Stimulated activated CD8-positive, alpha-beta memory T cell treated with anti-CD3 and anti-CD28 coated beads, Interleukin-15, amount 100 ng/mL, for 24 hours (primary cell): ENCODE data around the gene LMBR1L.

Experiments
- DNase-seq: peaks from one replicate; pipeline ENCODE4 v3.0.0-alpha.2; 2020; ENCODE audit warnings: low read depth

LMBR1L gene

GRCh38 chr12:49111206-49111605 lies 559 bp upstream of the LMBR1L start:
- no peak for DNase-seq

- no peak for DNase-seq
Measured at GRCh38 chr12:49109641-49110463, 795 bp downstream of the LMBR1L start.

DNA sequence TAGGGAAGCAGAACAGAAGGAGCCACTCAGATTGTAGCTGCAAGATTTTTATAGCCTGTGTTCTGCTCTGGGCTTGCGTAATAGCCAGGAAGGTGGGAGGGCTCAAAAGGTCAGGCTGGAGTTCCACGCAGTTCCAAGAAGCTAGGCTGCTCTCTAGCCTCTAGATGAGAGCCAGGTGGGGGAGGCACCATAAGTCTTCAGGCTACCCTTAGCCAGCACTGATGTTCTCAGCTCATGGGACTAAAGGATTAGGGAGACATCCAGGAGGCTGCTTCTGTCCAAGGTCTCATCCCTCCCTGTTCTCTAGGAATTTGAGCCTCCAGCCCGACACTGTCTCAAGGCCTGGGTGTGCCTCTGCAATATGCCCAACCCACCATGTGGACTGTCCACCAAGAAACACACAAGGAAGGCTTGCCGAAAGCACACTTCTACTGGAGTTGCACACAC lies 1.7 kb downstream of the LMBR1L start:
- DNase-seq, result no peak

GRCh38 chr12:49105504-49106084 lies 5.1 kb downstream of the LMBR1L start:
- no peak for DNase-seq

DNA sequence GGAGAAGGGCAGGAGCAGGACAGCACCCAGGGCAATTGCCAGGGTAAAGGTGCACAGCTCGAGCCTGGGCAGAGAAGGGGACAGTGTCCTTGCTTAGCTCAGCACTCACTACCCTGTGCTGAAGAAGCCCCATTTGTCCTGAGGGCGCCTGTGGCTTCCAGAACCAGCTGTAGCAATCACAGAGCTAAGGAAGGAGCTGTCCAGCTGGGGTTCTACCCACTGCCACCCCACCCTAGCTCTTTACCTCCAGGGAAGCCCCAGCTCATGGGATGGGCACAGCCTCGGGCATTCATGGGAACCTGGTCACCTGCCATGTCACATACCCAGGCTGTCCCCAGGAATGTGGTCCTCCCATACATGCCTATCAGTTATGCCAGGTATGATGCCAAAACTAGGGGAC lies 5.8 kb downstream of the LMBR1L start:
- no peak for DNase-seq

DNA sequence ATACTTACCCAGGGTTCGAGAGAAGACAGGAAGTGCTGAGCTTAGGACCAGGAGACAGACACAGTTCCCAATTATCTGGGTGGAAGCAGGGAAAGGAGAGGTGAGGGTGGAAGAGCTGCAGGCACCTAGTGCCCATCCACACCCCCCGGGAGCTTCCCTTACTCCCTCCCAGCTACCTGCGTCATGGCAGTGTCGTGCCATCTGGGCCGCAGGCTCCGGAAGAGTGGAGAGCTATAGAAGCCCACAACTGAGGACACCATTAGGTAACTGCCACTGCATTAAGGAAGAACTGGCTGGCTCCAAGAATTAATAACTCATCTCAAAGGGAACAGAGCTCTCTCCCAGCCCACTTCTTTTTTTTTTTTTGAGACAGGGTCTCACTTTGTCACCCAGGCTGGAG lies 10.3 kb downstream of the LMBR1L start:
- DNase-seq, result no peak

DNA sequence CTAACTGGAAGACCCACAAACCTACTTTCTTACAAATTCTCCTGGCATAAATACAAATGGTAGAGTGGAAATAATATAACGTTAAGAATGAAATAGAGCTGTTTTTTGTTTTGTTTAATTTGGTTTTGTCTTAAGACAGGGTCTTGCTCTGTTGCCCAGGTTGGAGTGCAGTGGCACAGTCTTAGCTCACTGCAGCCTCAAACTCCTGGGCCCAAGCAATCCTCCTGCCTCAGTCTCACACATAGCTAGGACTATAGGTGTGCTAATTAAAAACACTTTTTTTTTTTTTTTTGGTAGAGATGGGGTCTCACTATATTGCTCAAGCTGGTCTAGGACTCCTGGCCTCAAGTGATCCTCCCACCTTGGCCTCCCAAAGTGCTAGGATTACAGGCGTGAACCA lies 11.9 kb downstream of the LMBR1L start:
- no peak for DNase-seq

- peak; percentile 45 for DNase-seq
Measured at GRCh38 chr12:49098035-49098451, 12.6 kb downstream of the LMBR1L start.

DNA sequence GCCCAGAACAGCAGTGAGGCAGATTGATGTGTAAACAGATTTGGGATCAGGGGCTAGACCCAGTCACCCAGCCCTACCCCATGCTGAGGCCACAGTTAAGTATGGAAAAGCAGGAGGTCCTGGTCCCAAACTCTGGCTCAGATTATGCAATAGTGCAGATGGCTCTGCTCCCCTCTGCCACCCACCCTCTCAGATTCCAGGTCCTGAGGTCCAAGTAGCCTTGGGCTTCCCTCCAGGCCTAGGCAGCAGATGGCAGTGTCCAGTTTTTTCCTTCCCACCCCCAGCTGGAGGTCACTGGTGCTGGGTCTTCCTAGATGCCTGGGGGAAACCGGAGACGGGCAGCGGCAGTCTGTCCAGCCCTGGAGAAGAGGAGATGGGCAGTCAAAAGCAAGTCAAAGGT lies 13.3 kb downstream of the LMBR1L start:
- DNase-seq, result no peak

DNA sequence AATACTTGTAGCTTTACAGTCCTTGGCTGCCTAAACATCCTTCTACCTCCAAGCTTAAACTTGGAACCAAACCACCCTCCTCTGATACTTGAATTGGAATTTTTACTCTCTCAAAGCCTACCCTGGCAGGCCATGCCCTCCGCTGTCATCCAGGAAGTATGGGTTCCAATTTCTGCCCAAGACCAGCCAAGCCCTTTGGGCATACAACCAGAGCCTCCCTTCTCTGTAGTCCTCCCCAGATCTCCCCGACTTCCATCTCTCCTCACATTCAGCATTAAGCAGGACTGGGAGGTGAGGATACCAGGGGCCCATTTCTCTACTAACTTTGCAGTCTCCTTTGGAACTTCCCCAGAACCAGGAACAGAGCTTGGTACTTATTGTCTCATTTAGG lies 15.7 kb downstream of the LMBR1L start:
- no peak for DNase-seq

DNA sequence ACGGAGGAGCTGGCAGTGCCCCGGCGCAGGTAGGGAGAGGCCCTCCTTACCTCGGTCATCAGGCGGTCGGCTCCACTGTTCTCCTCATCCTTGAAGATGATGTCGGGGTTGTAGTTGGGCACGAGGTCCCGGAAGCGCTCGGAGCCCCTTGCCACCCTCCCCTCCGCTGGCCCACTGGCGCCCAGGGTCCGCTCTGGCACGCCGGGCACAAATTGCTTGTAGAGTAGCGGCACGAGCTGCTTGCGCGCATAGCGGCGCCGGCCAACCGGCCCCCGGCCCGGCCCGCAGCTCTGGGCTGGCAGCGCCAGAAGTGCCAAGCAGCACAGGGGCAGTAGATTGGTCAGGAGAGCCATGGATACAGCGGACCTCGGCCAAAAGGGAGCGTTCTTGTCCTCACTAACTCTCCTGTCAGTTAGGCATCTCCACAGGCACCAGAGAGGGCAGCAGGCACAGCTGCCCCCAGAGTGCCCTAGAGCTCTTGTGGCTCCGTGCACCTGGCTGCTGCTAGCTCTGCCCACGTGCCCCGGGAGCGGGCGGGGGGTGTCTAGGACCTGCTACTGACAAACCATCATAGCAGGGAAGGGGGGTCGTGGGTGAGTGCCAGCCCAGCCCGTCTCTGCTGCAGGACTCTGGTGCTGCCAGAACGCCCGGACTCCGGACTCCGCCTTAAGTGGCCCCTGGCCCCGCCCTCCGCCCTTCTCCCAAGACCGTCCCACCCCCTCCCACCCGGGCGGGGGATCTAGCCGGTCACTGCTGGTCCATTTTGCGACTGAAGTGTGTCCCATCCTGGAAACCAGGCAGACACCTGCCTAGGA lies 16.3 kb downstream of the LMBR1L start, which contains the start of gene DHH:
Gene DHH (minus strand): TSS at position 642 of the 815 bp plus-strand sequence. CDS start 289 bp downstream, at position 353.
- no peak for DNase-seq

DNA sequence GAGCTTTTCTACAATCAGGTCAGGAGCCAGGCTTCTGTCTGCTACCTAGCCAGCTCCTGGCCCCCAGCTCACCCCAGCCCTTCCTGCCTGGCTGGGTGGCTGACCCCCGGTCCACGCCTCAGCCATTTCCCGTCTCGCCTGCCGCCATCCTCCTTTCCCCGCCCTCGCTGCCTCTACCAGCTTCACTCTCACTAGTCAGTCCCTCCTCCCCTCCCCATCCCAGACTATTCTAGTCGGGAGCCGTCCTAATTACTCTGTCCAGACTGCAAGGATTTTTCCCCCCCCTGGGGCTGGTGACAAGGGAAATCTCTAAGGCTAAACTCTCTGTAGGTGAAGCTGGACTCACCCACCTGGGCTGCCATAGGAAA lies 16.9 kb downstream of the LMBR1L start:
- no peak for DNase-seq

DNA sequence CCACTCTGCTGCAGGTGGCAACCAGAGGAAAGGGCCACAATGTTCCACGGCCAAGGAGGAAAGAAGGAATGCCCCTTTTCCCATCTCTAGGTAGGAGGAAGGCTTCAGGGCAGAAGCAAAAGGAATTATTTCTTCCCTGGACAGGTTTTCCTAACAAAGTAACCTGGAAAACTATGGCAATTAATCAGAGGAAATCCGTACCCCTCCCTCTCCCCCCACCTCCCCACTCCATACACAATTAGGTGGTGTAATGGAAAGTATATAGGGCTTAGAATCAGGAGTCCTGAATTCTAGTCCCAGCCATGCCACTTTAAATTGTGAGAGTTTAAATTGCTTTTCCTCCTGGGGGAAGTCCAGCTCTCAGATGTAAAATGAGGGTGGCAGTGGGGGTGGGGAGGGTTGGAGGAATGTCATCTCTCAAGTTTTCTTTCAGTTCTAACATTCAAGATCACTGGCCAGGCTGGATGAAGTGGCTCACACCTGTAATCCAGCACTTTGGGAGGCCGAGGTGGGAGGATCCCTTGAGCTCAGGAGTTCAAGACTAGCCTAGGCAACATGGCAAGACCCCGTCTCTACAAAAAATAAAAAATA lies 17.7 kb downstream of the LMBR1L start:
- DNase-seq, result no peak

DNA sequence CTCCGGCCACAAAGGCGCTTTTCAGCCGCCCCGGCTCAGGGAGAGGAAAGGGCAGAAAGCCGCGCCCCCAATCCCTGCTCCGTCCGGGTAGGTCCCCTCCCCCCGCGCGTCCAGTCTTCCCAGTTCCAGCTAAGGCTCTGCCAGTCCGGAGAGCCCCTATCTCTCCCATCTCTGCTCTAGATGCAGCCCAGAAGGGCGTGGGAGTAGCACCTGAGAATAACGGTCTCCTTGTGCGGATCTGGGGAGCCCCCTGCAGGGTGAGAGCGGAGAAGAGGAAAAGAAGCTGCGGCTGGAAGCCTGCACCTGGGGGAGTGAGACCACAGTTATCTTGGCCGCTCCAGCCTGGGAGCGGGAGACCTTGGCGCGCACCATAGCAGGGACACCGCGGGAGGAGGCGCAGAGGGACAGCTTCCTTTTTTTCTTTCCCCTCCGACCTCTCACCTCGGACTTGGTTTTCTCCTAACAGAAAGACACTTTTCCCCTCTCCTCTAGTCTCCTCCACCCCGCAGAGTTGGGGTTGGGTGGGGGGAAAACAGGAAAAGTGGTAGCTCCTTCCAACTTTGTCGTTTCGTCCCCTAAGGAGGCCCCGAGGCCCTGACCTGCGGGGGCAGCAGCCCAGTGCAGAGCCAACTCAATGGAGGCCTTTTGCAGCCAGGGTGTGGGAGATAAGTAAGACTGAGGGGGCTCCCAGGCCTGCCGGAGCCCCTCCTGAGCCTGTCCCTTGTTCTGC lies 18.4 kb downstream of the LMBR1L start:
- DNase-seq, result no peak

DNA sequence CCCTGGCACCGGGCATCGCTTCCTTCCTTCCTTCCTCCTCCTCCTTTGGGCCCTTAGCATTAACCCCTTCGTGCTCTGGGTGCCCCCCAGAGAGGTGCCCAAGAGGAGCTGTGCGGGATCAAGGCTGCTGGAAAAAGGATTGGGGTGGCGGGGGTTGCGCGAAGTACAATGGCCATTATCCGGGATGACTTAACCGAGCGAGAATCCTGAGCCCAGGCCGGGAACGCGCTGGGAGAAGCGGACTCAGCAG lies 18.9 kb downstream of the LMBR1L start:
- no peak for DNase-seq

DNA sequence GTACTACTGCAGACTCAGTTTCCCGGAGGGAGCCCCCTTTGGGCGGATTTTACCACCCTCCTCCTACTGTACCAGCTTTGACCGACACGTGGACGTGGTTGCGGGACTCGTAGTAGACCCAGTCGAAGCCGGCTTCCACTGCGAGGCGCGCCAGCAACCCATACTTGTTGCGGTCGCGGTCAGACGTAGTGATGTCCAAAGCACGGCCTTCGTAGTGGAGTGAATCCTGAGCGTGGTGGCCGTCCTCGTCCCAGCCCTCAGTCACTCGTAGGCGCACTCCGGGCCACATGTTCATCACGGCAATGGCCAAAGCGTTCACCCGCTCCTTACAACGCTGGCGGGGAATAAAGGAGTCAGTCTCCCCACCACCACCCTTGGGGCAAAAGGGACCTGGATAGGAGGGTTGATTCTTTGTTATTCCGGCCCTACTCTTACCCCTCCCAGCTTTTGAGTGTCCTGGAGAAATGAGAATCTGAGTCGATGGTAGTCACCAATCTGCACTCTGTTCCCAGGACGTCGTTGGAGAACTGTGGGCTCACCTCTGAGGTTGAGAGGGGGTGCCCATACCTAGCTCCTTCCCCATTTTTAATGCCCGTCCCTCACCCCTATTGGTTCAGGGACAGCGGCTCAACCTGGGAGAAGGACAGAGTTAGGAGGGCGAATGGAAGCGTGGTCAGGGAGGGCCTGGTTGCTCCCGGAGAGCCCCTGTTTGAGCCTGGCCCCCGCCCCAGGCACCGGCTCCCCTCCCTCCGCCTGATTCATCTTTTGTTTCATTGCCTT lies 19.4 kb downstream of the LMBR1L start:
- DNase-seq, result no peak

DNA sequence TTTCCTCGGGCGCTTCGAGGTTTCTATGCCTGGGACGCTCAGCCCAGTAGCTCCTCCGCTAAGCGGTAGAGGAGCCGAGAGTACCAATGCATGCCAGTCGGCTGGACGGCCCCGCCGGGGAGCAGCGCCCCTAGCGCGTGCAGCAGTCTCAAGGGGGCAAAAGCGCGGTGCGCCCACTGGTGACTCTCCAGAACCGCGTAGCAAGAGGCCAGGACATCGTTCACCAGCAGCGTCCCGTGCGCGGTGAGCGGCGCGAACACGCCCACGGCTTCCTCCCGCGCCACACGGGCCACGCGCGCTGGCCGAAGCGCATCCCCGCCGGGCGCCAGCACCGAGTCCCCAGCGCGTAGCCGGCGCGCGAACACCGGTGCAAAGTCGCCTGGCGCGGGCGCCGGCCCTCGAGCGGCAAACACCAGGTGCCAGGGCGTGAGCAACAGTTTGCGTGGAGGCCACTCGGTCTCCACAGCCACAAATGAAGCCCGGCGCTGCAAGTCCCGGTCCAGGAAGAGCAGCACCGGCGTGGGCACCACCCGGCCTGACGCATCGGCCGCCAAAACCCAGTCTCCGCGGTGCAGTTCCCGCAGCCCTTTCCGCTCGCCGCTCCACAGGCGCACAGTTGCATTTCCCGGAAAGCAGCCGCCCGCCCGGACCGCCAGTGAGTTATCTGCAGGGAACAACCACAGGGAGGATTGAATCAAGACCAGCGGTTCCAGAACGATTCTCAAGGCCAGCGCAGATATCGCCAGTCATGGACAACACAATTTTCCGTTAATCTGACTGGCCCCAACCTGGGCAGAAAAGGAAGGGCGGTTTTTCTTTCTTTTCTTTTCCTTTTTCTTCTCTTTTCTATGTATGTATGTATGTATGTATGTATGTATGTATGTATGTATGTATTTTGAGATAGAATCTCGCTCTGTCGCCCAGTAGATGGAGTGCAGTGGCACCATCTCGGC lies 20.6 kb downstream of the LMBR1L start:
- DNase-seq, result no peak

DNA sequence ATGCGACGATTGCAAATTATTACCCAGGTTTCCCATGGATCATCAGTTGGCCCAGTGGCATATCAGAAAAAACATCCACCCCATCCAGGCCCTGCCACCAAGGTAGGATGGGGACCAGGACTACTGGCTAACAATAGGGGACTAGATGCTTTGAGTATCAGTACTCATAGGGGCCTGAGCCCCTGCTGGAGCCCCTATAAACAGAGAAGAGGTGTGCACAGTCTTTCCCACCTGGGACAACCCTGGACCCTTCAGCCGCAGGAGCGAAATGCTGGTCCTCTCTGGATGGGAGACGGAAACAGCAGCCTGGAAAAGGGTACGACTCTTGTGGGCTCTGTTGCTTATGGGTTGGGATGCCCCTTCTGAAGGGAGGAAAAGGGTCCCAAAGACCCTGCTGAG lies 21.7 kb downstream of the LMBR1L start:
- no peak for DNase-seq

- no peak for DNase-seq
Measured at GRCh38 chr12:49088150-49088931, 22.3 kb downstream of the LMBR1L start.
